Hepatocyte (in vitro differentiated cells): ENCODE results near the gene BOD1L2. TPM values are rescaled to one million over a fixed set of nuclear protein-coding genes. Genes with fewer than 3 reads are reported as not detected.

Experiments
- DNase-seq: peaks from one replicate; pipeline ENCODE4 v3.0.0-alpha.2; 2016; ENCODE audit warnings: low spot score
- H2AFZ ChIP-seq: fragments of 200-600 bp; sonication (generic); 2 replicates; pipeline ENCODE4 v1.6.0; 2016; ENCODE audit warnings: antibody characterized with exemption, mild to moderate bottlenecking
- H3K27ac ChIP-seq: fragments of 200-600 bp; sonication (generic); 2 replicates; pipeline ENCODE4 v1.5.1; 2016; ENCODE audit warnings: mild to moderate bottlenecking
- H3K27me3 ChIP-seq: fragments of 200-600 bp; sonication (generic); 2 replicates; pipeline ENCODE4 v1.6.1; 2016
- H3K36me3 ChIP-seq: fragments of 200-600 bp; sonication (generic); replicated peaks from 2 replicates; pipeline ENCODE4 v1.5.1; 2016; ENCODE audit warnings: low read depth; ENCODE audit not compliant: insufficient read depth
- H3K4me1 ChIP-seq: fragments of 200-600 bp; sonication (generic); 2 replicates; pipeline ENCODE4 v1.5.1; 2016; ENCODE audit warnings: mild to moderate bottlenecking, moderate library complexity; ENCODE audit not compliant: insufficient read depth
- H3K4me2 ChIP-seq: fragments of 200-600 bp; sonication (generic); 2 replicates; pipeline ENCODE4 v1.6.0; 2016
- H3K4me3 ChIP-seq: fragments of 200-600 bp; sonication (generic); 2 replicates; pipeline ENCODE4 v1.5.1; 2016; ENCODE audit warnings: mild to moderate bottlenecking
- H3K79me2 ChIP-seq: fragments of 200-600 bp; sonication (generic); 2 replicates; pipeline ENCODE4 v1.6.0; 2017; ENCODE audit warnings: mild to moderate bottlenecking
- H3K9me2 ChIP-seq: fragments of 200-600 bp; sonication (generic); replicated peaks from 2 replicates; pipeline ENCODE4 v1.6.0; 2017; ENCODE audit warnings: mild to moderate bottlenecking; ENCODE audit not compliant: insufficient read depth
- H3K9me3 ChIP-seq: fragments of 200-600 bp; sonication (generic); 2 replicates; pipeline ENCODE4 v1.5.1; 2016; ENCODE audit warnings: low read depth, mild to moderate bottlenecking
- H4K20me1 ChIP-seq: fragments of 200-600 bp; sonication (generic); 2 replicates; pipeline ENCODE4 v1.6.0; 2016; ENCODE audit warnings: mild to moderate bottlenecking; ENCODE audit not compliant: insufficient read depth, poor library complexity, severe bottlenecking
- EZH2 ChIP-seq: fragments of 200-600 bp; sonication (generic); IDR thresholded peaks from 2 replicates; pipeline ENCODE4 v1.6.1; 2016; ENCODE audit warnings: antibody characterized with exemption, mild to moderate bottlenecking, borderline replicate concordance
- EZH2phosphoT487 ChIP-seq: fragments of 200-600 bp; sonication (generic); IDR thresholded peaks from one replicate; pipeline ENCODE4 v1.6.1; 2018; ENCODE audit warnings: antibody characterized with exemption, mild to moderate bottlenecking, low read depth, moderate library complexity; ENCODE audit not compliant: unreplicated experiment, severe bottlenecking
- WGBS: methylation state at CpG from one replicate; pipeline ENCODE4 v1.1.6; 2016; ENCODE audit warnings: low lambda C conversion rate; ENCODE audit errors: missing lambda C conversion rate; 5-methylcytosine and 5-hydroxymethylcytosine counted together
- polyA plus RNA-seq: library from polyadenylated mRNA; unstranded; fragments of >200 nt; fragmentation: Nextera tagmentation; extraction: Ambion mirVana; gene quantifications from 2 replicates; pipeline ENCODE4 v1.2.1, GENCODE V29; 2016
- total RNA-seq: library from RNA; depleted of rRNA; stranded (reverse); fragments of >200 nt; gene quantifications from 2 replicates; pipeline ENCODE4 v1.2.3, GENCODE V29; 2014
- TF ChIP-seq, protein P1 (sequence below): fragments of 200-600 bp; sonication (generic); IDR thresholded peaks from 2 replicates; pipeline ENCODE4 v1.5.1; 2016; ENCODE audit warnings: antibody characterized with exemption, mild to moderate bottlenecking; ENCODE audit not compliant: poor library complexity

BOD1L2 gene
- total and polyA plus RNA-seq, 2 experiments from 2014 or later: 0.23 TPM; not detected in 1

DNA sequence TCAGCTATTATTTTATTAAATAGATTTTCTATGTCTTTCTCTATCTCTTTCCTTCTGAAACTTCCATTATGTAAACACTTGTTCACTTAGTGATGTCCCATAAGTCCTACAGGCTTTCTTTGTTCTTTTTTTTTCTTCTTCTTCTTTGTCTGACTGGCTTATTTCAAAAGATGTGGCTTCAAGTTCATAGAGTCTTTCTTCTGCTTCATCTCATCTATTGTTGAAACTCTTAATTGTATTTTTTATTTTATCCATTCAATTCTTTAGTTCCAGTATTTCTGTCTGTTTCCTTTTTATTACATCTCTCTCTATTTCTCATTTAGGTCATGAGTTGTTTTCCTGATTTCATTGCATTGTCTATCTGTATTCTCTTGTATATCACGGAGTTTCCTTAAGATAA, 38.5 kb downstream of the BOD1L2 start:
- no peak overlapping the region for H2AFZ ChIP-seq
- H3K27ac ChIP-seq: no peak overlapping the region
- no peak overlapping the region for H3K4me2 ChIP-seq
- no peaks in the 10 kb centered on the region for H3K79me2 ChIP-seq
- DNase-seq: no peak
- no peaks in the 10 kb centered on the region for H3K36me3 ChIP-seq
- H3K4me1 ChIP-seq: no peaks in the 10 kb centered on the region
- TF ChIP-seq, protein P1, sequence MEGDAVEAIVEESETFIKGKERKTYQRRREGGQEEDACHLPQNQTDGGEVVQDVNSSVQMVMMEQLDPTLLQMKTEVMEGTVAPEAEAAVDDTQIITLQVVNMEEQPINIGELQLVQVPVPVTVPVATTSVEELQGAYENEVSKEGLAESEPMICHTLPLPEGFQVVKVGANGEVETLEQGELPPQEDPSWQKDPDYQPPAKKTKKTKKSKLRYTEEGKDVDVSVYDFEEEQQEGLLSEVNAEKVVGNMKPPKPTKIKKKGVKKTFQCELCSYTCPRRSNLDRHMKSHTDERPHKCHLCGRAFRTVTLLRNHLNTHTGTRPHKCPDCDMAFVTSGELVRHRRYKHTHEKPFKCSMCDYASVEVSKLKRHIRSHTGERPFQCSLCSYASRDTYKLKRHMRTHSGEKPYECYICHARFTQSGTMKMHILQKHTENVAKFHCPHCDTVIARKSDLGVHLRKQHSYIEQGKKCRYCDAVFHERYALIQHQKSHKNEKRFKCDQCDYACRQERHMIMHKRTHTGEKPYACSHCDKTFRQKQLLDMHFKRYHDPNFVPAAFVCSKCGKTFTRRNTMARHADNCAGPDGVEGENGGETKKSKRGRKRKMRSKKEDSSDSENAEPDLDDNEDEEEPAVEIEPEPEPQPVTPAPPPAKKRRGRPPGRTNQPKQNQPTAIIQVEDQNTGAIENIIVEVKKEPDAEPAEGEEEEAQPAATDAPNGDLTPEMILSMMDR: no peak
- no peak for TF ChIP-seq EZH2phosphoT487
- no peak for TF ChIP-seq EZH2
- H3K9me2 ChIP-seq: no peaks in the 10 kb centered on the region
- WGBS: 83% methylated on average over 1 of the region's 1 CpG
- no peaks in the 10 kb centered on the region for H3K27me3 ChIP-seq
- no peaks in the 10 kb centered on the region for H3K9me3 ChIP-seq
- no peaks in the 10 kb centered on the region for H4K20me1 ChIP-seq
- H3K4me3 ChIP-seq: no peak overlapping the region

DNA sequence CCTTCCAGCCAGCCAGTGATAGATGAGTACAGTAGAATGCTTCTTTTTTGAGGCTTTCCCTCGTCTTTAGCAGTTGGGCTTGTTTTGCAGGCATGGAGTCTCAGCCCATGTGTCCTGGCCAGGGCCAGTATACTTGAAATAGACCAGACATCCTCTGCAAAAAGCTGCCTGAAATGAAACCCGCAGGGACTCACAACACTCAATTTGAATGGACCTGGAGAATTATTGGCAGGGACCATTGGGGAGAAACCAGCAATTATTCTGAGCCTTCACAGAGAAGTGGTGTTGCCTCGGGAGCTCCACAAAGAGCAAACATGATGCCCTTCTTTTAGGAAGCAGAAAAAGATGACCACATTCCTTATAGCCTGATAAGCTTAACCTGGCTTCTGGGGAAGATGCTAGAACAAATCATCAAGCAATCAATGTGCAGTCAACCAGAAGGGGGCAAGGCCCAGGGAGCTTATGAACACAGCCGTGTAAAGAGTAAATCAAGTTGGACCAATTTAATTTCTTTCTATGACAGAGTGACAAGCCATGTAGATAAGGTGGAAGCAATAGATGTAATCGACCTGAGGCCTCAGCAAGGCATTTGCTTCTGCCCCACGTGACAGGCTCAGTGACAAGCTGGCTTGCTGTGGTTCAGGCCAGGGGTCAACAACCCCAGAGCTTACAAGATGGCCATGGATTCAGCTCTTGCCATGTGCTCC, 42.1 kb downstream of the BOD1L2 start:
- H3K9me2 ChIP-seq: no peaks in the 10 kb centered on the region
- WGBS: 58% methylated on average over 6 of the region's 6 CpGs
- H3K4me1 ChIP-seq: no peaks in the 10 kb centered on the region
- no peaks in the 10 kb centered on the region for H4K20me1 ChIP-seq
- no peaks in the 10 kb centered on the region for H3K9me3 ChIP-seq
- H3K4me3 ChIP-seq: no peak overlapping the region
- TF ChIP-seq EZH2phosphoT487 (no peak), EZH2 (no peak)
- TF ChIP-seq, protein P1: no peak
- DNase-seq: no peak
- no peaks in the 10 kb centered on the region for H3K36me3 ChIP-seq
- no peak overlapping the region for H2AFZ ChIP-seq
- H3K79me2 ChIP-seq: no peaks in the 10 kb centered on the region
- H3K27ac ChIP-seq: no peak overlapping the region
- no peak overlapping the region for H3K4me2 ChIP-seq
- no peaks in the 10 kb centered on the region for H3K27me3 ChIP-seq

DNA sequence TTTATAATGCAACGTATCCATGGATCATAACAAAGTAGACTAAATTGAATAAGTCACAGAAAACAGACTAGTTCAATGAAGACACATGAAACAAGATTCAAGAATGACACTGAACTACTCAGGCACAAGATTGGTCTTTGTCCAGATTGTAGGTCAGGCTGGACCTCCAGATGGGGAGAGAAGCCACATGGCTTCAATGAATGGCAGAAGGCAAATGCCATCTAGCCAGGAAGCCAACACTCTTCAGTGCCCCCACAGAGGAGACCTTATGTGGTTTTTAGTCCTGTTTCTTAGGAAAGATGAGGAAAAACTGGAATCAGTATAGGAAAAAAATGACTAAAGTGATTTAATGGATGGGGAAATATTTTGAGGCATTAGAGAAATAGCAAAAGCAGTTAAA, 43.1 kb downstream of the BOD1L2 start:
- no peaks in the 10 kb centered on the region for H4K20me1 ChIP-seq
- no peaks in the 10 kb centered on the region for H3K27me3 ChIP-seq
- no peak overlapping the region for H2AFZ ChIP-seq
- no peak for DNase-seq
- no peaks in the 10 kb centered on the region for H3K9me3 ChIP-seq
- H3K4me2 ChIP-seq: no peak overlapping the region
- no peaks in the 10 kb centered on the region for H3K9me2 ChIP-seq
- H3K4me1 ChIP-seq: no peaks in the 10 kb centered on the region
- no peaks in the 10 kb centered on the region for H3K36me3 ChIP-seq
- H3K79me2 ChIP-seq: no peaks in the 10 kb centered on the region
- H3K4me3 ChIP-seq: no peak overlapping the region
- WGBS: 100% methylated on average over 1 of the region's 1 CpG
- TF ChIP-seq, protein P1: no peak
- TF ChIP-seq EZH2: no peak
- TF ChIP-seq EZH2phosphoT487: no peak
- no peak overlapping the region for H3K27ac ChIP-seq
